ENCODE measurements around the gene AGO3.
"Not testable (repeated sequence)": the region's sequence is repeated elsewhere in the genome, so short reads cannot be mapped to it uniquely, and the experiment has no call there.

AGO3 gene
- 98.3 reads per million, percentile 82 among the genes with 10 or more reads in this experiment for total RNA-seq

DNA sequence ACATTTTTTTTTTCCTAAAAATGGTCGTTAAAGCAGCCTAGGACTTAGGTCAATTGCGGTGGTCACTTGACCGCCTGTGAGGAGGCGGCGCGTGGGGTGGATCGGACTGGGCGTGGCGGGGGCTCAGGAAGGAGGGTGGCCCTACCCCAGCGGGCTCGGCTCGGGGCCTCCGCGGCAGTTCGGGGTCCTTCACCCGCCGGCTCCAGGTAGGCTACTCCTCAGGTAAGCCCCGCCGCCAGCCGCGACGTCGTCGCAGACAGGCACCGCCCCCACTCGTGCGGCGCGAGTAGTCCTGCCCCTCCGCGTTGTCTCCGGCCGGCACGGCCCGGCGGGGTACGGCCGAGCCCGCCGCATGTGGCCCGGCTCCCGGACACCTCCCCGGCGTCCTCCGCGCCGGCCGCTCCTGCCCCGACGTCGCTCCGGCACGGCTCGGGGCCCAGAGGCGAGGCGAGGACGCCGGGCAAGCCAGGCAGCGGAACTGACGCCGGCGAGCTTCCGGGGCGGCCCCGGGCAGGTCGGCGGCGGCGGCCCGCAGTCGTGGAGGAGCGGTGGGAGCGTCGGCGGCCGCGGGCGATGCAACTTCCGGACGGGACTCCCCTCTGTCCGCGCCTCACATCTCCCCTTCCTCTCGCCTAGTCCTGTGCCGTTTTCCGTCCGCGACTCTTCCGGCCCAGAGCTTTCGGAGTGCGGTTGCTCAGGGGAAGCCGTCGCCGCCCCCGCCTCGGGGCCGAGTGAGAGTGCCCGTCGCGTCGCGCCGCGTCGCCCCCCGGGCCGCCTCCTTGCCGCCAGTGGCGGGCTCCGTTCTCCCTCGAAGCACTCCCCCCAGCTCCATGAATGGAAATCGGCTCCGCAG is at the start of gene AGO3:
TSS of gene AGO3 (plus strand) at position 513 of the 853 bp plus-strand sequence. CDS start at position 835, 322 bp downstream.
- DNase-seq = peak; percentile 79

DNA sequence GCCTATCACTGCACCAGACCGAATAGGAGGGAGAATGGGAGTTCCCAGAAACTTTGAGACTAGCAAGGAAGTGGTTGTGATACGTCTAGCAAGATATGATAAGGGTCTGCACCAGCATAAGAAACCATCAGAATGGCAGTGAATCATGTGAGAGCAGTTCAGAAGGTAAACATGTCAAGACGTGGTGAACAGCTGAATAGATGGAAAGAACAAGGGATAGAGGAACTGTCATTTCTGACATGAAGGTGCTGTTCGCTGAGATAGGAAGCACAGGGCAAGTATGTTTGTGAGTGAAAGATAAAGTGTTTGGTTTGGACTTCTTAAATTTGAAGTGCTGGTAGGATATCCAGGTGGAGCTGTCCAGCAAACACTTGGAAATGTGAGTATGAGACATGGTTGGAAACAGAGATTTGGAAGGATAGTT is 49.0 kb upstream of the AGO3 start:
- DNase-seq = no peak

DNA sequence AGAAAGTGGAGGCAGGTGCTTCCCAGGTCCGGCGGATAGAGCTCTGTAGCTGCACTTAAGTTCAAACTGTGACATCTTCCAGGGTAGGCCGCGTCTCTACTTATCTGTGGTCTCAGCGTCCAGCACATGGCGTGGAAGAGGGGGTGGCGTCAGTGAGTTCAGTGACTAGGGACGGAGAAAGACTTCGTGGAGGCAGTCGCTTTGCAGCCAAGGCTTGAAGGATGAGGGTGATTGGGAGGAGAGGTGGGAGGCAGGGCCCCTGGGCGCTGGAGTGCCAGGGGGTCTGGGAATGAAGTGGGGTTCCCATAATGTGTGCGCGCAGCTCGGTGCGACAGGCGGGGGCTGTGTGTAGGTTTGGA is 48.3 kb upstream of the AGO3 start:
- DNase-seq = no peak

DNA sequence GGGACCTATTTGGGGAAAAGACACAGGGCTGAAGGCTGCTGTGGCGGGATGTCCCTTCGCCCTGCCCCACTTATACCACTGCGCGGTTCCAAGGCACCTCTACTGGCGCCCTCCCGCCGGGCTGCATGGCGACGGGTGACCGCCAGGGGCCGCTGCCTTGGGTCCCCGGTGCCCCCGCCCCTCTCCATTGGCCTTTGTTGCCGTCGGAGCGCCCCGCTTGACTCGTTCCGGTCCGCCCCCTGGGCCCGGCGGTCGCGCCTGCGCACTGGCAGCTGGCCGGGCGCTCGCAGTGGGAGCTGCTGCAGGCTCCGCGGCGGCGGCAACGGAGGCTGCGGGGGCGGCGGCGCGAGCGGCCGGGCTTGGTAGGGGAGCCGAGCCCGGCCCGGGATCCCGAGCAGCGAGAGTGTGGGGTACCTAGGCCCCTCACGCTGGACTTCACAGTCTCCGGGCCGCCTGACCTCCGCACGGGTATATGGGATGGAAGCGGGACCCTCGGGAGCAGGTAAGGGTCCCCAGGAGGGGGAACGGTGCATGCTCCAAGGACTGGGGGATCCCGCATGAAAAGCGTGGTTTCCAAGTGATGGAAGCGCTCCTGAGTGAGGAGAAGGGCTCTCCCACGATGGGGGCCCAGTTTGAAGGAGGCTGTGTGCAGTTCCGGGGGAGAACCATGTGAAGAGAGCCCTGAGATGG is 47.8 kb upstream of the AGO3 start, which contains the start of gene AGO1:
TSS of gene AGO1 (plus strand) at position 265 of the 690 bp plus-strand sequence. CDS start at position 478, 213 bp downstream.
- peak; percentile 95 for DNase-seq

DNA sequence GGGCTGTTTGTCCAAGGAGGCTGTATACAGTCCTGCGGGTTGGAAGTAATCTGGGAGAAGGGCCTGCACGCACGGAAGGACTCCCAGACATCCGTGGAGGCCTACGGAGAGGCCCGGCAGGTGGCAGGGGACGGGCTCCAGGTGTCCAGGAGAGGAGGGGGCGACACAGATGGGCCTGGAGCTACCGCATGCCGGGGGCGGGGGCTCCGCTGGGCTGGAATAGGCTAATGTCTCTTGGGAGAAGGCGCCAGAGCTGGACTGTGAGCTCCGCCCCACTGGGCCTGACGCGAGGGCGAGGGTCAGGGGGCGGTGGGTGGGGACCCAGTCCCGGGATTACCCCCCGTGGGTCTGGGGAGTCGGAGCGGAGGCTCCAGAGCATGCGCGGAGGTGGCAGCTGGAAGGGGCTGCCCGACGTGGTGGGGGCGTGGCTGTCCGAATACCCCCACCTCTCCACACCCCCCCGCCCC is 47.2 kb upstream of the AGO3 start:
- DNase-seq = peak; percentile 37

DNA sequence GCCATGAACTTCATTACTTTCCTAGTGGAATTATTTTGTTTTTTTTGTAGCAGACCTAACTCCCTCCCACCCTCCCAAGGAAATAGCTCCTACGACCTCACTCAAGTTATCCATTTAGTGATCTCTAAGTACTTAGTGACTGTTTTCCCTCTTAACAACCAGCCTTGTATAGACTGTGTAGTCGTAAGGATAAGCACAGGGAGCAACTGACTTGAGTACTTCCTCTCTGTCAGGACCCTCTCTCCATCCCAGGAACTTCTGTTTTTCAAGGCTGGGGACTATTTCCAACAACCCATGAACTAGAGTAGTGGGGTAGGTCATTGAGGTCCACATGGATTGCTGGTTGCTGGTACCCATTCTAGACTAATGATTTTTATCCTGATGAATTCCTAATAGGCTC is 46.0 kb upstream of the AGO3 start:
- no peak for DNase-seq

DNA sequence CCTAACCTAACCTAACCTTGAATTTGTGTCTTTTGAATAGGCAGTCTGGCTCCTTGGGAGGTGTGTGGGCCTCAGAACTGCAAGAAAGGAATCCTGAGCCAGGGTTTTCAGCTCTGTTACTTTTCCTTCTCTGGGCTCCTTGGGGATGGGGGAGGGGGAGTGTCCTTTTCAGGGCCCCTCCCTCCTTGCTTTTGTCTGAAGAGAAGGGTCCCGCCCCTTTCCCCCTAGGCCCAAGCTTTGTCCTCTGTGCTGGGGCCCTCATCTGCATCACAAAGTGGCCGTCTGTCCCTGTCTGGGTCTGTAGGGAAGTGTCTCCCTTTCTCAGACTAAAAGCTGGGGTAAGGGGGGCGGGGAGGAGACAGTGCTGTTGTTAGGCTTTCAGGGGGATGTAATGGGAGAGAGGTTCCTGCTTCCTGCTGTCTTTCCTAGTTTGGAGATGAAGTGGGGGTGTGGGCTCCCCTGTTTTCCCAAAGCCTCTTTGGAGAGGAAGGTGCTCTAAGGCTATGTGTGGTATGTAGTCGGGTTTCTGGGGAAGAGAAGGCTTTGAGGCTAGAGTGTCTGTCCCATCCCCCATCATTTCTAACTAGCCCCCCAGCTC is 44.8 kb upstream of the AGO3 start:
- DNase-seq = no peak

DNA sequence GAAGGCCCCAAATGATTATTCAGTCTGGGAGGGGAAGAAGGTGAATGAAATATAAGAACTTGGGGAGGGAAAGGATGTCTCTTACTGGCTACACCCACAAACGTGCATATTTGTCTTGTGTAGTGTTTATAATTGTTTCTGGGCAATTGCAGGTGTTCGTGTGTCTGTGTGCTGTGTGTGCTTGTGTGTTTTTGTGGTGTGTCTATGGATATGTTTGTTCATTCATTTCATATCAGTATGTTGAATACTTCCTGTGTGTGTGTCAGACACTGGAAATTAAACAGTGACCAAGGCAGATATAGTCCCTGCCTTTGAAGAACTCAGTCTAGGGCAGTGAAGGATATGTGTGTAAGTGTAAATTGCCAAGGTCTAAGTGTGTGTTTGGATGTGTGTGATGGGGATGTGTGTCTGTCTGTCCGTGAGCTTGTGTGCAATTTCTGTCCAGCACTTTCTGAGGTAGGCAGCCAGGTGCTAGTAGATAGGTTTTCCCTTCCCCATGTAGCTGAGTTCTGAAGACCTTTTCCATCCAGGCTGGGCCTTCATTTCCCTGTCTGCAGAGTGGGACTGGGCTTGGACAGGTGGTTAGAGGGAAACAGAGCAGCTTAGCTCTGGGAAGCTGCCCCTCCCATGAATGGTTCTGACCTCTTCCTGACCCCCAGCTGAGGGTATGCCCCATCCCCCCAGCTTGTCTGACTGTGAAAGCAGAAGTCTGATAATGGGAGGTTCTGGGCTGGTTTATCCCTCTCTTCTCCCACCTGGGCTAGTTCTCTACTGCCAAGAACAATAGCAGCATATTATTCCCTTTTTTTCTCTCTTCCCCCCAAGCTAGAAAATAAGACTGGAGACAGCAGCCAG is 44.1 kb upstream of the AGO3 start:
- no peak for DNase-seq

DNA sequence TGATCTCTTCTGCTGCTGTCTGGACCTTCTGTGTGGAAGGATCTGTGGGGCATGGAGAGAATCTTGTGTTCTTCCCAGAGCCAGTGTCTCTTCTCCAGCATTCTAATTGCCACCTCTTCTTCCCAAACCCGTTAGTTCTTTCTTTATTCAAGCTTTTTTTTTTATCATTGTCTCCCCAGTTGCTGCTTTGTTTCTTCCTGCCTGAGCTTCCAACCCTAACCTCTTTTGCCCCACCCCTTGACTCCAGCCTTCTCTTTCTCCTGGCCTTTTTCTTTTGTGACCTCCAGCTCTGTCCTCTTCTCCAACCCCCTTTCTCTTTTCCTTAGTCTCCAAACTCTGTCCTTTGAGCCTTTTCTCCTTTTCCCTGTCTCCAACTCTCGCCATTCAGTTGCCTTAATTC is 43.4 kb upstream of the AGO3 start:
- DNase-seq = no peak

DNA sequence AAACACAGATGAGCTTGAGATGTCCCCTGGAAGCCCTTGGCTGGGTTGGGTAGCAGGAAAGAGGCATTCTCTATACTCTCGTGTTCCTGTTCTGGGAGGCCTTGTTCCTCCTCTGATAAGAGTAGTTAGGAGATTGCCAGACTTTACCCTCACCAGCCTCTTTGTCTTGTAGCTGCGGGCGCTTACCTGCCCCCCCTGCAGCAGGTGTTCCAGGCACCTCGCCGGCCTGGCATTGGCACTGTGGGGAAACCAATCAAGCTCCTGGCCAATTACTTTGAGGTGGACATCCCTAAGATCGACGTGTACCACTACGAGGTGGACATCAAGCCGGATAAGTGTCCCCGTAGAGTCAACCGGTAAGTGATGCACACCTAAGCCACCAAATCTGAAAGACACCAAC is 42.6 kb upstream of the AGO3 start:
- no peak for DNase-seq

DNA sequence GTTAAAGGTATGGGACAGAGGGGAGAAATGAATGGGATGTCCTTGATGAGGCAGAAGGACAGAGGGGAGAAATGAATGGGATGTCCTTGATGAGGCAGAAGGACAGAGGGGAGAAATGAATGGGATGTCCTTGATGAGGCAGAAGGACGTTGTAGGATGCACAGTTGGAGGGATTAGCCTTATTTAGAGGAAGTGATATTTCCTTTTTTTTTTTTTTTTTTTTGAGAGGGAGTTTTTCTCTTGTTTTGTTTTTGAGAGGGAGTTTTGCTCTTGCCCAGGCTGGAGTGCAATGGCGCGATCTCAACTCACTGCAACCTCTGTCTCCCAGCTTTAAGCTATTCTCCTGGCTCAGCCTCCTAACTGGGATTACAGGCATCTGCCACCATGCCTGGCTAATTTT is 41.9 kb upstream of the AGO3 start:
- not testable (repeated sequence) for DNase-seq

DNA sequence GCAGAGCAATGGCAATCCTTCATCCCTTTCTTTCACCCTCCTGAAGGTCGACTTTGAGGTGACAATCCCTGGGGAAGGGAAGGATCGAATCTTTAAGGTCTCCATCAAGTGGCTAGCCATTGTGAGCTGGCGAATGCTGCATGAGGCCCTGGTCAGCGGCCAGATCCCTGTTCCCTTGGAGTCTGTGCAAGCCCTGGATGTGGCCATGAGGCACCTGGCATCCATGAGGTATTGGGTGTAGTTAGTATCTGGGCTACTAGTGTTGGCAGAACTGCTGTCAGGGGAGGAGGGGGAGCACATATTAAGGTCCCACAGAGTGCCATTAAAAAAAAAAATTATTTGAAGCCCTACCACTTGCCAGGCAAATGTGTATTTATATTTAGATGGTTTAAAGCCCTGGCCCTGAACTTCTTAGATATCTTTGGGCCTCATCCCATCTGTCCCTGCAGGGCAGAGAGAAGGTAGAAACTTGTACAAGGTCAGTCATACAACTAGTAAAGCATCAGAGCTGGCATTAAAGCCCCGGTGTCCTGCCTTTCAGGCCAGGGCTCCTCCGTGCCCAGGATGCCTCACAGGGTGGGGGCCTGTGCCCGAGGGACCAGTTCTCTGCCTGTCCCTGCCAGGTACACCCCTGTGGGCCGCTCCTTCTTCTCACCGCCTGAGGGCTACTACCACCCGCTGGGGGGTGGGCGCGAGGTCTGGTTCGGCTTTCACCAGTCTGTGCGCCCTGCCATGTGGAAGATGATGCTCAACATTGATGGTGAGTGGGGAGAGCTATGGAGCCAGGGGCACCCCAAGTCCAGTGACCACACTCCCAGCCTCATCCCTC is 37.6 kb upstream of the AGO3 start:
- no peak for DNase-seq

DNA sequence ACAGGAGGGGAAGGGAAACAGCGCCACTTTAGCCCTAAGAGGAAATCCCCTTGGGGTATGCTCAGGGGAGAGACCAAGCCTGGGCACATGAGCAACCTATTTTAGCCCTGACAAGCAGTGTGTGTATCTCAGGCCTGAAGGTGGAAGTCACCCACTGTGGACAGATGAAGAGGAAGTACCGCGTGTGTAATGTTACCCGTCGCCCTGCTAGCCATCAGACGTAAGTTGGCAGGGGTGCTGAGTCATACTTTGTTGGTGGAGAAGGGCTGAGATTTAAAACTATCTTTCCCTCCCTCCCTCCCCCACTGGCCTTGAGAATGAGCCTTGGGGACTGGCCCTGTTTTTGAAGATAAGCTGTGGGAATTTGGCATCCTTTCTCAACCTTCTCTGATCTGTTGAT is 36.7 kb upstream of the AGO3 start:
- DNase-seq = no peak

DNA sequence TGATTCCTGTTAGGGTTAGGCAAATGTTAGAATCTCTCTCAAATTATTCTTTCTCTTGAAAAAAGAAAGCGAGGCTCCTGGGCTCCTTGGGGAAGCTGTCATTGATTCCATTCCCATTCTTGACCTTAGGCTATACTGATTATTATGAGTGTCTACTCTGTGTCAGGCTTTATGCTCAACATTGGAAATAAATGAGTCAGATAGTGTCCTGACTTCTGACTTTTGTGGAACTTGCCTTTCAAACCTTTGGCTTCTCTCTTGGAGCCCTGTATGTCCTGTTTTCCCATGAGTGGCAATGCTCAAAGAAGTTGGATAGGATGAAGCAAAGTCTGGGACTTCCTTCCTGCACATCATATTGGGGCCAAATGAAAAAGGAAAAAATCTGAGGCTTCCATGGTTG is 36.2 kb upstream of the AGO3 start:
- DNase-seq = no peak

DNA sequence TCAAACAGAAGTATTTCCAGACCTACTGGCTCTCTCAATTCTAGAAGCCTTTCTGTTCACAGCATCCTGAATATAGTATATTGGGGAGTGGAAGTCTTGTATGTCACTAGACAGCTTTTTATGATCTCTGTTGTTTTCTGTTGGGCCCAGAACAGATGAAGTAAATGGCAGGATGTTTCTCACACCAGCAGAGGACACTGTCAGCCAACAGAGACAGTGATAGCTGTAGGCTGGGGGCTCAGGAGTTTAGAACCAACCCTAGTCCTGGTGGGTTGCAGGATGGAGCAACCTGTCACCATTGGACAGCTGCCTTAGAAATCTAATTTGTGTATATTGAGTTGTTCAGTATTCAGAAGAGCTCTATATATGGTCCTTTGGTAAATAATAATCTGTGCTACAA is 31.0 kb upstream of the AGO3 start:
- no peak for DNase-seq

DNA sequence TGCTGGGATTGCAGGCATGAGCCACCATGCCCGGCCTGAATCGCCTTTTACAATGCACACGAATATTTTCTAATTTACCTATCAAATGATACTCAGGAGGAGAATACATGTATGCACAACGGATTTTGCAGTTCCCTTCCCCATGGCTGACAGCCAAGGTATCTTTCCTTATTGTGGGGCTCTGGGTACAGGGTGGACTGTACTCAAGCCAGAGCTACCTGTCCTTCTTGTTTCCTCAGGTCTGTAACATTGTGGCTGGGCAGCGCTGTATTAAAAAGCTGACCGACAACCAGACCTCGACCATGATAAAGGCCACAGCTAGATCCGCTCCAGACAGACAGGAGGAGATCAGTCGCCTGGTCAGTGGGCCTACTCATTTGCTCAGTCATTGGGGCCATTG is 29.7 kb upstream of the AGO3 start:
- no peak for DNase-seq

DNA sequence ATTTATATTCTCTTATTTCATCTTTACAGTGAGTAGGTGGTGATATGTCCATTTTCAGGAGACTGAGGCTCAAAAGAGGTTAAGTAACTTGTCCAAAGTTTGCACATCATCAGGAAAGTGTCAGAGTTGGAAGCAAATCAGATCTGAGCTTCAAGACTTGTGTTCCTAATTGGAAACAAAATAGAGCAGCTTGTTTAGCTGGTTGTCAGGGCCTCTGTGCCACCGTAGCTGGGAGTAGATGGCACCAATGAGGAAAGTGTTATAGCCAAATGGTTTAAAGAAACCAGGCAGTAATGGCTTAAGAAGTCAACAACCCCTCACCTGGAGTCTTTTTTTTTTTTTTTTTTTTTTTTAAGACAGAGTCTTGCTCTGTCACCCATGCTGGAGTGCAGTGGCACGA is 28.2 kb upstream of the AGO3 start:
- DNase-seq = no peak

DNA sequence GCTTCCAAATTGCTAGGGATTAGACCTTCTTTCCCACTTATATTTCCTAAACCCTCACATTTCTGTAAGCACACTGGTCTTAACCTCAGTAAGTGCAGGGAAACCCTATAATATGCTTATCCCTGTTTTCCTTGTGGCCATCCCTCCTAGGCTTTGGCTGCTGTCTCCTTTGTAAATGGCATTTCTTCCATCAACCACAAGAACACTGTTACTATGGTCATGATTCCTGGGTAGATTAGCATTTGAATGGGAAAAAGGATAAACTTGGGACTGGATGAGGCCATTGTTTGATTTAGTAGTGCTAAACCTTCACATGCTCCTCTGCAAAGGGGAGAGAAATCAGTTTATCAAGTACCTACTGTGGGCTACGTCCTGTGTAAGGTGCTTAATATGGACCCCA is 16.2 kb upstream of the AGO3 start:
- no peak for DNase-seq

DNA sequence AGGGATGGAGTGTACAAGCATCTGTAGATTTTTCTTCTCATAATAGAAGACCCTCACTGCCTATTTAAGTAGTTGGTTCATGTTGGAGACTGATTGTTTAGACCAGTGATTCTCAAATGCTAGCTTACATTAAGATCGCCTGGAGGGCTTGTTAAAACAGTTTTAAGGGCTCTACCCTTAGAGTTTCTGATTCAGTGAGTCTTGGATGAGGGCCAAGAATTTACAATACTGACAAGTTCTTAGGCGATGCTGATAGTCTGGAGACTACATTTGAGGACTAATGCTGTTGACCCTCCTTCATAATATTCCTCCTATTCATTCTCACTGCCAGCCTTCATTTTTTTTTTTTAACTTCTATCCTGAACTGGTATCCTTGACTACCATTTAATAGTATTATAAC is 15.2 kb upstream of the AGO3 start:
- no peak for DNase-seq

DNA sequence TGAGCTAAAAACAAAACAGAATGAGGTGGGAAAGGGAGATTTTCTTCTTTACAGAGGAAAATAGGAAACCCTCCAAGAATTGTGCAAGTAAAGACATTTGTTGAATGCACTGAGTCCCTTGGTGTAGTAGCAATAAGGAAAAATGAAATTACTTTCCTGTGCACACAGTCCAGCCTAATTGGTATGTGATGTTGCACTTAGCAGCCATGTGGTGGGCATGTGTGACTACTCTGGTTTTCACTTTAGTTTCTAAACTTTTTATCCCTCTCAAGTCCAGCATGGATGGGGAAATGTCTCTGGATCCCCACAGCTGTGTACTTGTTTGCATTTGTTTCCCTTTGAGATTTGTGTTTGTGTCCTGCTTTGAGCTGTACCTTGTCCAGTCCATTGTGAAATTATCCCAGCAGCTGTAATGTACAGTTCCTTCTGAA is 7.1 kb upstream of the AGO3 start:
- no peak for DNase-seq

DNA sequence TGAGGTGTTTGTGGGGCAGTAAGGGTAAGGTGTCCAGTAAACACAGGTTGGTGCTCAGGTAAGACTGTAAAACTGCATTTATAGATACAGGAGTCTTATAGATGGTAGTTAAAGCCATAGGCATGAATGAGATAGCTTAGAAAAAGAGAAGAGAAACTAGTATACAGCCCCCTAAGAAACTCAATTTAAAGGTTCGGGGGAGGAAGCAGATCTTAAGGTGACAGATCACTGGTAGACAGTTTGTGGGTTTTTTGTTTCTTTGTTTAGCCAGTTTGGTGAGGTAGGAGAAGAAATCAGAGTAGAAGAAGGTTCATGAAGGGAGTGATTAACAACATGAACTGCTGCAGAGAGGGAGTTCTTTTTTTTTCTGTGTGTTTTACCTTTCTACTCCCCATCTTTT is 6.1 kb upstream of the AGO3 start:
- no peak for DNase-seq

DNA sequence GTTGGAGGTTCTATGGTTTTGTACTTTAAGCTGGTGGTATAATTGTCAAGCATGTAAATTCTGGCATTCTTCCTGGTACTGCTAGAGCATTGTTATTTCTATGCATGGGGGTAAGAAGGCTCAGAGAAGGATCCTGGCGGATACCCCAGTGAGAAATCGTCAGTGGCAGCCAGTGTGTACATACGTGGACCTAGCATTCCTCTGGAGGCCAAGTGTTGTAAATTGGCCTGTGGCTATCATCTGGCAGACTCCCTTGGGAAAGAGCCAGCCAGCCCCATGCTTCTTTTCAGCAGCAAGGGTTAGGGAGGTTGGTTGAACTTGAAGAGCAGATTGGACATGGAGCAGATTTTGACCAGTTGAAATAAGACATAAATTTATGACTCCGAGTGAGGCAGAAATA is 5.2 kb upstream of the AGO3 start:
- DNase-seq = no peak
